Ectodermal cell (in vitro differentiated cells): ENCODE data around the gene IL17A. TPM values are rescaled to one million over a fixed set of nuclear protein-coding genes. Genes with fewer than 3 reads are reported as not detected.

Experiments
- H3K27ac ChIP-seq: 2 replicates; pipeline ENCODE4 v1.7.0; 2013; ENCODE audit warnings: mild to moderate bottlenecking, low read depth, low read length; ENCODE audit not compliant: insufficient read depth, poor library complexity, severe bottlenecking
- H3K27me3 ChIP-seq: 2 replicates; pipeline ENCODE4 v1.7.0; 2013; ENCODE audit warnings: mild to moderate bottlenecking, low read length; ENCODE audit not compliant: insufficient read depth, control insufficient read depth, poor library complexity, severe bottlenecking
- H3K36me3 ChIP-seq: one replicate; pipeline ENCODE4 v1.7.0; 2013; ENCODE audit warnings: low read length; ENCODE audit not compliant: control insufficient read depth, insufficient read depth
- H3K4me1 ChIP-seq: one replicate; pipeline ENCODE4 v1.7.0; 2013; ENCODE audit warnings: low read length; ENCODE audit not compliant: control insufficient read depth, insufficient read depth
- H3K4me3 ChIP-seq: 2 replicates; pipeline ENCODE4 v1.7.0; 2013; ENCODE audit warnings: low read depth, low read length, control low read depth; ENCODE audit not compliant: insufficient read depth
- H3K9me3 ChIP-seq: 2 replicates; pipeline ENCODE4 v1.7.0; 2013; ENCODE audit warnings: mild to moderate bottlenecking, low read length, moderate library complexity; ENCODE audit not compliant: control insufficient read depth
- WGBS, 2 experiments: methylation state at CpG; one replicate each; pipeline ENCODE4 v1.1.7; 2013; ENCODE audit warnings: missing lambda C conversion rate in 2 of 2; 5-methylcytosine and 5-hydroxymethylcytosine counted together
- polyA plus RNA-seq, 4 experiments: library from polyadenylated mRNA; stranded (reverse); fragments of 50-300 nt; gene quantifications; one replicate each; pipeline ENCODE4 v1.2.3, GENCODE V29; 2013

IL17A gene
- polyA plus RNA-seq (2013, experiment 1 of 4) = not detected
- polyA plus RNA-seq (2013, experiment 2 of 4) = not detected
- polyA plus RNA-seq (2013, experiment 3 of 4) = not detected
- not detected for polyA plus RNA-seq (2013, experiment 4 of 4)

DNA sequence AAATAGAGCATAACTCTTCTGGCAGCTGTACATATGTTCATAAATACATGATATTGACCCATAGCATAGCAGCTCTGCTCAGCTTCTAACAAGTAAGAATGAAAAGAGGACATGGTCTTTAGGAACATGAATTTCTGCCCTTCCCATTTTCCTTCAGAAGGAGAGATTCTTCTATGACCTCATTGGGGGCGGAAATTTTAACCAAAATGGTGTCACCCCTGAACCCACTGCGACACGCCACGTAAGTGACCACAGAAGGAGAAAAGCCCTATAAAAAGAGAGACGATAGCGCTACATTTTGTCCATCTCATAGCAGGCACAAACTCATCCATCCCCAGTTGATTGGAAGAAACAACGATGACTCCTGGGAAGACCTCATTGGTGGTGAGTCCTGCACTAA, at the start of gene IL17A:
Gene IL17A, plus strand, starts transcription at position 301 of the 400 bp plus-strand sequence. Its CDS starts 57 bp downstream, at position 358.
- no peaks in the 10 kb centered on the region for H3K4me1 ChIP-seq
- no peaks in the 10 kb centered on the region for H3K36me3 ChIP-seq
- no peak within 1 kb of the TSS for H3K27ac ChIP-seq
- H3K27me3 ChIP-seq = no peaks in the 10 kb centered on the region
- 95 to 97% methylated on average over 7 of the region's 7 CpGs for WGBS, 2 experiments
- H3K9me3 ChIP-seq = no peaks in the 10 kb centered on the region
- no peak within 1 kb of the TSS for H3K4me3 ChIP-seq

DNA sequence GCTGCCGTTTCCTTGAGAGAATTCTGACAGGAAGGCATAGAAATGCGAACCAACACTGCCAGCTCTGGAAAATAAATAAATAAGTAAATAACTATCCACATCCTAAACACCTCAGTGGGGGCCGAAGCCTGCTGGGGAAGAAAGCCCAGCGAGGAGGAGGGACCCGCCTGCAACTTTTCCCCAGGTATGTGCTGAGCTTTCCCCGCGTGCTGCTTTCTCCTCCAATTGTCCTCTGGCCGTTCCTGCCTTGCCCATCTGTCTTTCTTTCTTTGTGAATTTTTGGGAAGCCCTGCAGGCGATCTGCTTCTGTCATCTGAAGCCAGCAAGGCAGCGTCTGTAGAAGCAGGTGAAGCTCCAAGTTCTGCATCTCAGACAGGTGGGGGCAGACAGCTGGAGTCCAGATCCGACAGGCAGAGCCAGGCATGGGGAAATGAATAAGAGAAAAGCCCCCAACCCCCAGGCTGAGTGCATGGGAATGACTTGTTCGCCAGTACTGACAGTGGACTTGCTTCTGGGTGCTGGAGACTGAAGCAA, 49.2 kb upstream of the IL17A start:
- Histone ChIP-seq H3K4me3 (no peak overlapping the region), H3K4me1 (peaks cover 10% of the 10 kb centered on the region), H3K27ac (no peak overlapping the region), H3K9me3 (no peaks in the 10 kb centered on the region), H3K27me3 (no peaks in the 10 kb centered on the region), H3K36me3 (no peaks in the 10 kb centered on the region)
- 27 to 33% methylated on average over 12 of the region's 12 CpGs for WGBS, 2 experiments

DNA sequence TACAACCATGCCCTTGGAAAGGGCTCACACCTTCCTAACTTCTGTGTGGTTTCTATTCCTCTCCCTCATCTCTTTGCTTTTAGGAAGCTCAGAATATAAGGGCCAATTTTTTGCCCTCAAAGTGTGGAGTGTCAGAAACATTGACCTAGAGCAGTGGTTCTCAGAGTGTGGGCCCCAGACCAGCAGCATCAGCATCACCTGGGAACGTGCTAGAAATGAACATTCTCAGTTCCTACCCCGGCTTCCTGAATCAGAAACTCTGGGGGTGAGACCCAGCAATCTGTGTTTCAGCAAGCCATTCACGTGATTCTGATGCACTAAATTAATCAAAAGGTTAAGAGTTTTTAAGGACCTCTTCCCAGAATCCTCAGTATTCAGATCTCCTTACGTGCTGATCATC, 47.9 kb upstream of the IL17A start:
- Histone ChIP-seq H3K4me3 (no peak overlapping the region), H3K27me3 (no peaks in the 10 kb centered on the region), H3K27ac (no peak overlapping the region), H3K4me1 (peaks cover 10% of the 10 kb centered on the region), H3K9me3 (no peaks in the 10 kb centered on the region), H3K36me3 (no peaks in the 10 kb centered on the region)
- 95 to 97% methylated on average over 4 of the region's 4 CpGs for whole genome bisulfite sequencing, 2 experiments

DNA sequence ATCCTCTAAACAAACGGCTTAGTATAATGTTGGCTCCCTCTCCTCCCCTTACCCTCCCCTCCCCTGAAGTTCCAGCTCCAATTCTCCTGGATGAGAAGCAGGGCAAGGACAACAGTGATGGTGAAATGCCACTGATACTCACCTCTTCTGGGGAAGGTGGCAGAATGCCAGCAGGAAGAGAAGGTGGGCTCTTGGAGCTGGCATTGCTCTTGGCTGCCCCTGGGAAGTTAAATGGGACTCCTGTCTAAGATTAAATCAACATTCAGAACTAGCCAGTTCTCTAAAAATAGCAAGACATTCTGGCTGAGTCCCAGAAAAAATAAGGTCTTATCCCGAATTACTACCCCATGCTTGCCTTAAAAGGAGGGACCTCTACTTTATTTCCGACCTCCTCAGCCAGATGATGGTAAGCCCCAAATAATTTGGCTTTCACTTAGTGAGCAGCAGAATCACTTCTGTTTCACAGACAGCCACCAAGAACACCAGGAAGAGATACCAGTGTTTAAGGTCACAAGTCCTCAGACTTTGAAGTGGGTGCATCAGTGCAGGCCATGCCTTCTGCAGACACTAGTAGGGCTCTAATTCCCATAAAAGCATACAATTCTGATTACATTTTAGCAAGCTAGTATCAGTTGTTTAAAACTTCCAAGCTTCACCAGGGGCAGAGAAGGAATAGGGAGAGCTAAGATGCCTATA, 46.0 kb upstream of the IL17A start:
- WGBS, 2 experiments = 84 to 91% methylated on average over 3 of the region's 3 CpGs
- H3K27me3 ChIP-seq = no peaks in the 10 kb centered on the region
- no peaks in the 10 kb centered on the region for H3K9me3 ChIP-seq
- no peaks in the 10 kb centered on the region for H3K36me3 ChIP-seq
- H3K4me1 ChIP-seq = peaks cover 10% of the 10 kb centered on the region
- H3K27ac ChIP-seq = no peak overlapping the region
- no peak overlapping the region for H3K4me3 ChIP-seq

DNA sequence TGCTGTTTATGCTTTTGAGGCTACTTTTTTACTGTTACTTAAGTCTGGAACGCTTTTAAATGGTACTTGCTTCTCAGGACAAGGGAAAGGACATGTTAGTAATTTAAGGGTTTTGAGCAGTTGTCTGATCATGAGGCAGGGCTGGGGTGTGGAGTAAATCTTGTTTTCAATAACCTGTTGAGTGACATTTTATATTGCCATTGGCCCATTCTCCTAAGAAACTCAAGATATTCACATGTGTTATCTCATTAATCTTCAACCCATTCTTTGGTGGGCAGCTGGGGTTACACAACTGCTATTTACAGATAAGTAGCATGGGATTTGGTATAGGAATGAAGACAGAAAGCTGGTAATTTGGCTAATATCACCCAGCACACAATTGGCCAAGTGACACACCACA, 44.6 kb upstream of the IL17A start:
- WGBS, 2 experiments = 91 to 100% methylated on average over 1 of the region's 1 CpG
- H3K27me3 ChIP-seq = no peaks in the 10 kb centered on the region
- H3K36me3 ChIP-seq = no peaks in the 10 kb centered on the region
- no peak overlapping the region for H3K4me3 ChIP-seq
- H3K4me1 ChIP-seq = peaks cover 6% of the 10 kb centered on the region
- H3K9me3 ChIP-seq = no peaks in the 10 kb centered on the region
- H3K27ac ChIP-seq = no peak overlapping the region

DNA sequence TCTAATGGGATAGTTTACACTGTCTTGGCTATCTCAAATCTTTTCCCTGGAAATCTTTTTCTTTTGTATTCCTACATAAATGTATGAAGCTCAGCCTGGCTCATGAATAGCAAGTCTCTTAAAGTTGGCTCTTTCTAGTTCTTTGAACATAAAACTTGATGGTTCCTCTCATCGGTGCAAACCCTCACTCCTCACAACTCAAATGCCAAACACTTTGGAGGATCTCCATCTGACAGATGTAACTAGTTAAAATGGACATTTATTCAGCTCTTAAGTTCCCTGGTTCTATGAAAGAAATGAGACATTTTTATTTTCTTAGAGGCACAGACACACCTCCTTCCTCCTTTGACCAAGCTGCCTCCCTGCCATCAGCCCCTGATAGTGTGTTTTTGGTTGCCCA, 43.6 kb upstream of the IL17A start:
- no peaks in the 10 kb centered on the region for H3K9me3 ChIP-seq
- no peaks in the 10 kb centered on the region for H3K4me1 ChIP-seq
- 94% methylated on average over 1 of the region's 1 CpG for WGBS, 2 experiments
- no peaks in the 10 kb centered on the region for H3K27me3 ChIP-seq
- H3K4me3 ChIP-seq = no peak overlapping the region
- H3K36me3 ChIP-seq = no peaks in the 10 kb centered on the region
- H3K27ac ChIP-seq = no peak overlapping the region

DNA sequence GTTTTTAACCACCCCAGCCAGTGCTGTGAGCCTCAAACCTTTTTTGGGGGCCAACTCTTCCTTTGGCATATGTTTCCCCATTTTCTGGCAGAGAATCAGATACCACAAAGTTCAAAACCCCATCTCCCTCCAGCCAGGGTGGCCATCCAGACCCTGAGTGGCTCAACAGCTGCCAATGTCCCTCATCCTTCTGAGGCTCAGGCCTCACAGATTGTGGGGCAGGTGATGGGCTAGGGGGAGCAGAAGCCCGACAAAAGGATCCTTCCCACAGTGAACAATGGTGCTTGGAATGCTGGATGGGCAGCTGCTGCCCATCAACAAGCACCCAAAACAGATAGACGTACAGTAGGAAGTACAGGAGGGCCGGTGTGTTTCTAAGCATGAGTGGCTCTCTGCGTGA, 42.6 kb upstream of the IL17A start:
- no peaks in the 10 kb centered on the region for H3K27me3 ChIP-seq
- no peaks in the 10 kb centered on the region for H3K36me3 ChIP-seq
- WGBS, 2 experiments = 90 to 96% methylated on average over 4 of the region's 4 CpGs
- no peaks in the 10 kb centered on the region for H3K9me3 ChIP-seq
- H3K4me1 ChIP-seq = no peaks in the 10 kb centered on the region
- no peak overlapping the region for H3K27ac ChIP-seq
- no peak overlapping the region for H3K4me3 ChIP-seq

DNA sequence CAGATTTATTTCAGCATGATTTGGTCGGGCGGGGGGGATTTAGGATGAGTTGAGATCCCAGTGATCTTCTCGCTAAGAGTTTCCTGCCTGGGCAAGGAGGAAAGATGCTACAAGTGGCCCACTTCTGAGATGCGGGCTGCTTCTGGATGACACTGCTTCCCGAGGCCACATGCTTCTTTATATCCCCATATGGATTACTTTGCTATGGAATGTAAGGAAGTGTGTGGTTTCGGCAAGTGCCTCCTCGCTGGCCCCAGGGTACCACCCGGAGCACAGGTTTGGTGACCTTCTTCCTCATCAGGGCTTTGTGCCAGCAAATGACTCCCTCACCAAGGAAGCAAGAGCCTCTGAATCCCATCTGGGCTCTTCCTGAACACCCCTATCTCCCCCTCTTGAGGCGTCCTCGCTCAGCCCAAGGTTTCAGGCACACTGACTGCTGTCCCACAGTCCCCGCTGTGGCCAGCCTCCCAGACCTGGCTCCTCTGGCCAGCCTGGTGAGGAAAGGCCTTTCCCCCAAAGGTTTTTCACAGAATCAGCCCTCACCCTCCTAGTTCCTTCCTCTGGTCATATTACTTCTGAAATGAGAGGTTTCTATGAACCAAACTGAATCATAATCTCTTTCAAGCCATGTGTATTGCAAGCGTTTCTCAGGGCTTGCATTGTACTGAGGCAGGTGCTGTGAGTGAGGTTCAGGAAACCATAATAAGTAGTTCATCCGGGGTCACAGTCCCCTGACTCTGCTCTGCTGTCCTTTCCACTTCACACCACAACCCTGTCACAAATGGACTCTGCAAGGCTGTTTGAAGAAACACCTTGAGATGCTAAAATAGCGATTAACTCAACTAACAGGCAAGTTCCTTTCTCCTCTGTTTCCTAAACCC, 41.7 kb upstream of the IL17A start:
- Histone ChIP-seq H3K27ac (no peak overlapping the region), H3K9me3 (no peaks in the 10 kb centered on the region), H3K36me3 (no peaks in the 10 kb centered on the region), H3K27me3 (no peaks in the 10 kb centered on the region), H3K4me3 (no peak overlapping the region), H3K4me1 (no peaks in the 10 kb centered on the region)
- 93 to 95% methylated on average over 14 of the region's 14 CpGs for WGBS, 2 experiments

DNA sequence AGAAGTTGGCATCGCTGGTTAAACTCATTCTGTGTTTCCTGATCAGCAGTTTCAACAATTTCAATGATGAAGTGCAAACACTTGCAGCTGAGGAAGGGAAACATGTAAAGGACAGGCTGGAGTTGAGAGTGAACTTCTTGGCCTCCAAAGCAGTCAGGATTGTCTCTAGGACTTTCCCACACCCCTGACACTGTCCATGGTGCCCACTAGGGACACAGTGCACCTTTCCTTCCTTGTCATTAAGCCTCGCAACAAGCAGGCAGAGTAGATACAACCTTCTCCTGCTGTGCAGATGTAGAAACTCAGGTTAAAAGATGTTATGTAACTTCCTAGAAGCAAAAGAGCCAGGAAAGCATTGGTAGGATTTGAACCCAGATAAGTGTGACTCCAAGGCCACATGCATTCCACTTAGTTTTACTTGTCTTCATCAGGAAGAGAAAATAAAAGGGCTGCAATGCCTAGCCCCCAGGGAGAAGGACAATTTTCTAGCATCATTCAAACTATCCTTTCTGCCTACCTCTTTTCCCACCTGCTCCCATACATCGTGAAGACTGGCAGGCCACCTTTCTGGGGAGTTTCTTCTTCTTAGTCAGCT, 39.2 kb upstream of the IL17A start:
- no peak overlapping the region for H3K27ac ChIP-seq
- H3K36me3 ChIP-seq = no peaks in the 10 kb centered on the region
- H3K27me3 ChIP-seq = no peaks in the 10 kb centered on the region
- H3K4me1 ChIP-seq = no peaks in the 10 kb centered on the region
- no peaks in the 10 kb centered on the region for H3K9me3 ChIP-seq
- 93 to 94% methylated on average over 3 of the region's 3 CpGs for WGBS, 2 experiments
- no peak overlapping the region for H3K4me3 ChIP-seq

DNA sequence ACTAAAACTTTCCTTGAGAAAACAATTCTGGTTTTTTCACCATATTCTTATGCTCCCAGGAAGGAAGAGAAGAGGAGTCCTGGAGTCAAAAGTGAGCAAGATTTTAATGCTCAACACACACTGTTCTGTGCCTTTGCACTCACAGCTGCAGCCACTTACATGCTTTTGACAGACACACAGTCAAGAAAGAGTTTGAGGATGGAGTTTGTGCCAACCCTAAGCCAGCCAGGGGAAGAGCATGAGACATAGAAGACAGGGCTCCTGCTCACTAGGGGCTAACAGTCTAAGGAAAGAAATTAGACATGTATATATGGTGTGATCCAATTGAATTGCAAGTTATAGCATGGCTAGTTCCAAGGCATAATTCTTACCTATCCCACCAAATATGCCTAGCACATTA, 37.1 kb upstream of the IL17A start:
- Histone ChIP-seq H3K36me3 (no peaks in the 10 kb centered on the region), H3K27me3 (no peaks in the 10 kb centered on the region), H3K4me1 (no peaks in the 10 kb centered on the region), H3K27ac (no peak overlapping the region), H3K4me3 (no peak overlapping the region), H3K9me3 (no peaks in the 10 kb centered on the region)
